ENCODE data around the gene AHI1. TPM values are rescaled to one million over a fixed set of nuclear protein-coding genes. Genes with fewer than 3 reads are reported as not detected.

The AHI1 gene
- total RNA-seq, 2 experiments from 2014 or later, result 18.6 to 22.7 TPM

DNA sequence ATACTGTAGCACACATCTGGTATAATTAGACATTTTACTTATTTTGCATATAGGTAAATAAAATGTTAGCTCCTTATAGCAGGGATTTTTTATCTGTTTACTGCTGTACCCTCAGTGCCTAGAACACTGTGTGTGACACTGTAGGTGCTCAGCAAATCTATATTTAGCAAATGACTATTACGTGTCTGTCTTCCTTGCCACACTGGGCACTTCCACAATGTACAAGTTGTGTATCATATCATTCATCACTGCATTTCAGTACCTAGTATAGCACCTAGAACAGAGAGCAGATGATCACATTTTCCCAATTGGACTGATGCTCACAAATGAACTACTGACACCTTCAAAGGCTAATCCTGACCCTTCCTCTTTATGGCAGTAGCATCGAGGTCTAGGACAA, 200.8 kb downstream of the AHI1 start:
- CTCF ChIA-PET, result no interaction called here
- H3K4me3 Mint-ChIP-seq, result no peak overlapping the region
- no peaks in the 10 kb centered on the region for H3K27me3 Mint-ChIP-seq
- H3K9me3 Mint-ChIP-seq, result peaks cover 7% of the 10 kb centered on the region
- POLR2A ChIA-PET, result no interaction called here
- no peak for DNase-seq
- intact Hi-C loops (cut with micrococcal nuclease), result loop anchor here (5.0 to 10.0 kb wide), 2 partner anchors 126 to 322 kb away; no protein-coding TSS in a partner anchor
- peaks cover 17% of the 10 kb centered on the region for H3K4me1 Mint-ChIP-seq (ENCODE audit: low read depth)
- peaks cover 10% of the 10 kb centered on the region for H3K36me3 Mint-ChIP-seq
- H3K27ac Mint-ChIP-seq, result no peak overlapping the region

DNA sequence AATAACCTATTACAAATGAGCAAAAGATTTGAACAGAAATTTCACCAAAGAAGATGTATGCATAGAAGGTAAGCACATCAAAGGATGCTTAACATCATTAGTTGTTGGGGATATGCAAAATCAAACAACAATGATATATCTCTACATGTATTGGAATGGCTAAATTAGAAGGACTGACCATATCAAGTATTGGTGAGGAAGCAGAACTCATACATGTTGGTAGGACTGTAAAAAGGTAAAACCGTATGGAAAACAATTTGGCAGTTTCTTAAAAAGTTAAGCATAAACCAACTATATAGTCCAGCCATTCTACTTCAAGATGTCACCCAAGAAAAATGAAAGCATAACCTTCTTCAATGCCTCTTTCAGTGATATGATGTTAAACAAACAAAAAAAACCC, 202.5 kb downstream of the AHI1 start:
- H3K9me3 Mint-ChIP-seq, result peaks cover 5% of the 10 kb centered on the region
- POLR2A ChIA-PET, result no interaction called here

GRCh38 chr6:135291288-135292076, 206.1 kb downstream of the AHI1 start:
- Mint-ChIP-seq H3K4me3 (no peak overlapping the region), H3K27me3 (no peaks in the 10 kb centered on the region), H3K27ac (no peak overlapping the region), H3K36me3 (peaks cover 12% of the 10 kb centered on the region), H3K9me3 (peaks cover 5% of the 10 kb centered on the region), H3K4me1 (ENCODE audit: low read depth) (peaks cover 8% of the 10 kb centered on the region)
- DNase-seq, result no peak
- CTCF ChIA-PET, result interaction anchor here (0.6 kb wide), 1 partner anchor 42 kb away, joined by 3 read pairs; no protein-coding TSS in a partner anchor
- intact Hi-C loops (cut with micrococcal nuclease), result loop anchor here (10.0 kb wide), 1 partner anchor 317 kb away; no protein-coding TSS in a partner anchor
- POLR2A ChIA-PET, result no interaction called here

More for the DNA sequence above, 202.5 kb downstream of the AHI1 start:
- intact Hi-C loops (cut with micrococcal nuclease), result loop anchor here (5.0 to 10.0 kb wide), 2 partner anchors 127 to 320 kb away; no protein-coding TSS in a partner anchor
- Mint-ChIP-seq H3K4me1 (ENCODE audit: low read depth) (peaks cover 17% of the 10 kb centered on the region), H3K4me3 (no peak overlapping the region), H3K27me3 (no peaks in the 10 kb centered on the region), H3K27ac (no peak overlapping the region), H3K36me3 (peaks cover 8% of the 10 kb centered on the region)
- DNase-seq, result no peak
- CTCF ChIA-PET, result no interaction called here

GRCh38 chr6:135289816-135290215, 207.7 kb downstream of the AHI1 start:
- Mint-ChIP-seq H3K27me3 (no peaks in the 10 kb centered on the region), H3K36me3 (peaks cover 10% of the 10 kb centered on the region), H3K9me3 (no peaks in the 10 kb centered on the region), H3K4me3 (no peak overlapping the region), H3K4me1 (ENCODE audit: low read depth) (peaks cover 8% of the 10 kb centered on the region), H3K27ac (no peak overlapping the region)
- intact Hi-C loops (cut with micrococcal nuclease), result loop anchor here (10.0 kb wide), 1 partner anchor 315 kb away; no protein-coding TSS in a partner anchor
- no peak for DNase-seq
- CTCF ChIA-PET, result no interaction called here
- POLR2A ChIA-PET, result no interaction called here

GRCh38 chr6:135286962-135287538, 210.5 kb downstream of the AHI1 start:
- no peaks in the 10 kb centered on the region for H3K9me3 Mint-ChIP-seq
- no peak overlapping the region for H3K27ac Mint-ChIP-seq
- intact Hi-C loops (cut with micrococcal nuclease), result no loop called here
- ChIA-PET CTCF (no interaction called here), POLR2A (no interaction called here)
- H3K27me3 Mint-ChIP-seq, result no peaks in the 10 kb centered on the region
- H3K4me3 Mint-ChIP-seq, result no peak overlapping the region
- DNase-seq, result no peak
- peaks cover 8% of the 10 kb centered on the region for H3K4me1 Mint-ChIP-seq (ENCODE audit: low read depth)
- peaks cover 8% of the 10 kb centered on the region for H3K36me3 Mint-ChIP-seq

DNA sequence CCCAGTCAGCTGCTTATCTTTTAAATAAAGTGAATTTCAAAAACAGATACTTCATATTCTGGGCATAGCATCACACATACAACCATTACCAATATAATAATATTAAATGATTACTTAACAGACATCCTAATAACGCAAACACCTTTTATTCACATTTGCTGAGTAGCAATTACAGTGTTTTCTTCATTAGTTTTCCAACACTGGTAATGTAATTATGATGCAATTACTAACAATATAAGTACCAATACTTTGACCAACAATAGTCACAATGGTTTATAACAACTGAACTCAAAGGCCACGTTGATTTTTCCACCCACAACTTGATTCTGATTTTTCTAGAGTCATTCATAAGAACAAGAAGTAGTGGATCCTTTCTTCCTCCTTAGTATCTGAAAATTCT, 212.4 kb downstream of the AHI1 start:
- CTCF ChIA-PET, result no interaction called here
- intact Hi-C loops (cut with micrococcal nuclease), result no loop called here
- POLR2A ChIA-PET, result no interaction called here
- no peak for DNase-seq
- Mint-ChIP-seq H3K4me1 (ENCODE audit: low read depth) (peaks cover 8% of the 10 kb centered on the region), H3K36me3 (peaks cover 8% of the 10 kb centered on the region), H3K4me3 (no peak overlapping the region), H3K27me3 (no peaks in the 10 kb centered on the region), H3K9me3 (no peaks in the 10 kb centered on the region), H3K27ac (no peak overlapping the region)

DNA sequence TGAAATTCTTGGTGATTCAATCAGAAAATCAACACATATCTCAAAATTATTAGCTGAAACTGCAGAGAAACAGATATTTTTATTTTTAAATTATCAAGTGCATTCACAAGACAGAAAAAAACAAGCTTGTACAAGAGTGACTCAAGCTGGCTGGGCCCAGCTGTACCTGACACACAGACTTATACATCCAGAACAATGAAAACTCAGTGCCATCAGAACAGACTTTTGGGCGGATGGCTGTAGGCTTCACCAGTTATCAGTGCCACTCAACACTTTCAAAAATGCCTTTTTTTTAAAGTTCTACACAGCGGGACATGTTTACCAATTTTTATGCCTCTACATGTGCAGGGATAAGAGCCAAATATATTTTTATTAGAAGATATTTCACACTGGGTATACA, 213.6 kb downstream of the AHI1 start:
- no peak for DNase-seq
- Mint-ChIP-seq H3K36me3 (peaks cover 8% of the 10 kb centered on the region), H3K27me3 (no peaks in the 10 kb centered on the region), H3K4me1 (ENCODE audit: low read depth) (peaks cover 8% of the 10 kb centered on the region), H3K9me3 (no peaks in the 10 kb centered on the region), H3K27ac (no peak overlapping the region), H3K4me3 (no peak overlapping the region)
- ChIA-PET POLR2A (no interaction called here), CTCF (no interaction called here)
- intact Hi-C loops (cut with micrococcal nuclease), result no loop called here

- intact Hi-C loops (cut with micrococcal nuclease), result no loop called here
- Mint-ChIP-seq H3K4me1 (ENCODE audit: low read depth) (peaks cover 6% of the 10 kb centered on the region), H3K4me3 (no peak overlapping the region), H3K9me3 (no peaks in the 10 kb centered on the region), H3K27ac (no peak overlapping the region), H3K27me3 (no peaks in the 10 kb centered on the region), H3K36me3 (peaks cover 6% of the 10 kb centered on the region)
- POLR2A ChIA-PET, result no interaction called here
- DNase-seq, result no peak
- CTCF ChIA-PET, result no interaction called here
These were observed 215.1 kb downstream of the AHI1 start for GRCh38 chr6:135282395-135282794.

- peaks cover 3% of the 10 kb centered on the region for H3K36me3 Mint-ChIP-seq
- no peak overlapping the region for H3K27ac Mint-ChIP-seq
- no peak for DNase-seq
- H3K4me3 Mint-ChIP-seq, result no peak overlapping the region
- intact Hi-C loops (cut with micrococcal nuclease), result no loop called here
- CTCF ChIA-PET, result no interaction called here
- peaks cover 2% of the 10 kb centered on the region for H3K4me1 Mint-ChIP-seq (ENCODE audit: low read depth)
- H3K9me3 Mint-ChIP-seq, result no peaks in the 10 kb centered on the region
- H3K27me3 Mint-ChIP-seq, result no peaks in the 10 kb centered on the region
- POLR2A ChIA-PET, result no interaction called here
These were observed 215.6 kb downstream of the AHI1 start for GRCh38 chr6:135281964-135282363.

GRCh38 chr6:135281227-135281626, 216.3 kb downstream of the AHI1 start:
- Mint-ChIP-seq H3K9me3 (no peaks in the 10 kb centered on the region), H3K4me1 (ENCODE audit: low read depth) (no peaks in the 10 kb centered on the region), H3K27me3 (no peaks in the 10 kb centered on the region), H3K36me3 (peaks cover 3% of the 10 kb centered on the region), H3K27ac (no peak overlapping the region), H3K4me3 (no peak overlapping the region)
- ChIA-PET POLR2A (no interaction called here), CTCF (no interaction called here)
- no peak for DNase-seq
- intact Hi-C loops (cut with micrococcal nuclease), result no loop called here

- Mint-ChIP-seq H3K4me3 (no peak overlapping the region), H3K27me3 (peaks cover under 1% of the 10 kb centered on the region), H3K9me3 (no peaks in the 10 kb centered on the region), H3K27ac (no peak overlapping the region), H3K36me3 (peaks cover 2% of the 10 kb centered on the region), H3K4me1 (ENCODE audit: low read depth) (no peaks in the 10 kb centered on the region)
- CTCF ChIA-PET, result no interaction called here
- no peak for DNase-seq
- intact Hi-C loops (cut with micrococcal nuclease), result no loop called here
- POLR2A ChIA-PET, result no interaction called here
These were observed 217.0 kb downstream of the AHI1 start for GRCh38 chr6:135280375-135281136.

GRCh38 chr6:135277422-135277821, 220.1 kb downstream of the AHI1 start:
- no peaks in the 10 kb centered on the region for H3K9me3 Mint-ChIP-seq
- intact Hi-C loops (cut with micrococcal nuclease), result no loop called here
- H3K27me3 Mint-ChIP-seq, result peaks cover 5% of the 10 kb centered on the region
- ChIA-PET CTCF (no interaction called here), POLR2A (no interaction called here)
- H3K27ac Mint-ChIP-seq, result no peak overlapping the region
- no peak overlapping the region for H3K4me3 Mint-ChIP-seq
- no peaks in the 10 kb centered on the region for H3K4me1 Mint-ChIP-seq (ENCODE audit: low read depth)
- H3K36me3 Mint-ChIP-seq, result no peaks in the 10 kb centered on the region
- DNase-seq, result no peak
